ENCODE results near the gene SLC2A9. TPM values are rescaled to one million over a fixed set of nuclear protein-coding genes. Genes with fewer than 3 reads are reported as not detected.
"Not testable (repeated sequence)": the region's sequence is repeated elsewhere in the genome, so short reads cannot be mapped to it uniquely, and the experiment has no call there.

SLC2A9 gene
- total RNA-seq, 3 donors from 2014 or later, result 1.7 to 3.0 (median 2.6) TPM

- H3K4me1 Mint-ChIP-seq (ENCODE audit: low read depth); H3K4me3 Mint-ChIP-seq; ATAC-seq; H3K27me3 Mint-ChIP-seq (ENCODE audit: low read depth); DNase-seq; H3K36me3 Mint-ChIP-seq (ENCODE audit: insufficient read depth); H3K9me3 Mint-ChIP-seq: not testable (repeated sequence)
These were observed 39.4 kb downstream of the SLC2A9 start for GRCh38 chr4:9981899-9982298.

GRCh38 chr4:9980898-9981297 lies 40.4 kb downstream of the SLC2A9 start:
- DNase-seq (no peak), ATAC-seq (no peak)
- peaks cover 6% of the 10 kb centered on the region for H3K9me3 Mint-ChIP-seq
- peaks cover 8% of the 10 kb centered on the region for H3K36me3 Mint-ChIP-seq (ENCODE audit: insufficient read depth)
- no peaks in the 10 kb centered on the region for H3K27me3 Mint-ChIP-seq (ENCODE audit: low read depth)
- no peaks in the 10 kb centered on the region for H3K4me1 Mint-ChIP-seq (ENCODE audit: low read depth)
- no peak overlapping the region for H3K4me3 Mint-ChIP-seq

- Mint-ChIP-seq H3K36me3 (ENCODE audit: insufficient read depth) (peaks cover 5% of the 10 kb centered on the region), H3K27me3 (ENCODE audit: low read depth) (no peaks in the 10 kb centered on the region), H3K4me1 (ENCODE audit: low read depth) (no peaks in the 10 kb centered on the region), H3K9me3 (peaks cover 6% of the 10 kb centered on the region), H3K4me3 (no peak overlapping the region)
- DNase-seq (no peak), ATAC-seq (no peak)
These were observed 42.1 kb downstream of the SLC2A9 start for GRCh38 chr4:9979101-9979701.

- peaks cover 12% of the 10 kb centered on the region for H3K9me3 Mint-ChIP-seq
- peaks cover 5% of the 10 kb centered on the region for H3K36me3 Mint-ChIP-seq (ENCODE audit: insufficient read depth)
- no peak overlapping the region for H3K4me3 Mint-ChIP-seq
- no peaks in the 10 kb centered on the region for H3K27me3 Mint-ChIP-seq (ENCODE audit: low read depth)
- ATAC-seq, result no peak
- no peaks in the 10 kb centered on the region for H3K4me1 Mint-ChIP-seq (ENCODE audit: low read depth)
- DNase-seq, result no peak
These were observed 43.7 kb downstream of the SLC2A9 start for GRCh38 chr4:9977518-9978031.

- Mint-ChIP-seq H3K4me3 (no peak overlapping the region), H3K36me3 (ENCODE audit: insufficient read depth) (peaks cover 5% of the 10 kb centered on the region), H3K9me3 (peaks cover 12% of the 10 kb centered on the region), H3K27me3 (ENCODE audit: low read depth) (no peaks in the 10 kb centered on the region), H3K4me1 (ENCODE audit: low read depth) (no peaks in the 10 kb centered on the region)
- no peak for ATAC-seq
- DNase-seq, result no peak
These were observed 44.5 kb downstream of the SLC2A9 start for GRCh38 chr4:9976781-9977180.

GRCh38 chr4:9976293-9976692 lies 45.0 kb downstream of the SLC2A9 start:
- Mint-ChIP-seq H3K4me1 (ENCODE audit: low read depth) (no peaks in the 10 kb centered on the region), H3K9me3 (peaks cover 12% of the 10 kb centered on the region), H3K27me3 (ENCODE audit: low read depth) (no peaks in the 10 kb centered on the region), H3K36me3 (ENCODE audit: insufficient read depth) (peaks cover 5% of the 10 kb centered on the region), H3K4me3 (no peak overlapping the region)
- ATAC-seq, result no peak
- DNase-seq, result no peak

GRCh38 chr4:9971711-9972110 lies 49.6 kb downstream of the SLC2A9 start:
- Mint-ChIP-seq H3K36me3 (ENCODE audit: insufficient read depth) (peaks cover 7% of the 10 kb centered on the region), H3K9me3 (peaks cover 11% of the 10 kb centered on the region), H3K27me3 (ENCODE audit: low read depth) (no peaks in the 10 kb centered on the region), H3K4me1 (ENCODE audit: low read depth) (no peaks in the 10 kb centered on the region), H3K4me3 (no peak overlapping the region)
- DNase-seq (no peak), ATAC-seq (no peak)

GRCh38 chr4:9970399-9971011 lies 50.8 kb downstream of the SLC2A9 start:
- Mint-ChIP-seq H3K9me3 (peaks cover 11% of the 10 kb centered on the region), H3K36me3 (ENCODE audit: insufficient read depth) (peaks cover 7% of the 10 kb centered on the region), H3K4me3 (no peak overlapping the region), H3K27me3 (ENCODE audit: low read depth) (no peaks in the 10 kb centered on the region), H3K4me1 (ENCODE audit: low read depth) (no peaks in the 10 kb centered on the region)
- DNase-seq, result no peak
- ATAC-seq, result no peak

- H3K36me3 Mint-ChIP-seq (ENCODE audit: insufficient read depth), result peaks cover 7% of the 10 kb centered on the region
- ATAC-seq, result no peak
- no peaks in the 10 kb centered on the region for H3K4me1 Mint-ChIP-seq (ENCODE audit: low read depth)
These were observed 51.5 kb downstream of the SLC2A9 start for GRCh38 chr4:9969526-9970398.

GRCh38 chr4:9968472-9968871 lies 52.8 kb downstream of the SLC2A9 start:
- Mint-ChIP-seq H3K9me3 (peaks cover 11% of the 10 kb centered on the region), H3K27me3 (ENCODE audit: low read depth) (no peaks in the 10 kb centered on the region), H3K4me1 (ENCODE audit: low read depth) (no peaks in the 10 kb centered on the region), H3K4me3 (no peak overlapping the region), H3K36me3 (ENCODE audit: insufficient read depth) (peaks cover 7% of the 10 kb centered on the region)
- DNase-seq (no peak), ATAC-seq (no peak)

More at GRCh38 chr4:9969526-9970398, 51.5 kb downstream of the SLC2A9 start:
- peaks cover 11% of the 10 kb centered on the region for H3K9me3 Mint-ChIP-seq
- DNase-seq, result no peak
- no peaks in the 10 kb centered on the region for H3K27me3 Mint-ChIP-seq (ENCODE audit: low read depth)
- no peak overlapping the region for H3K4me3 Mint-ChIP-seq

GRCh38 chr4:9964879-9965278 lies 56.4 kb downstream of the SLC2A9 start:
- Mint-ChIP-seq H3K4me1 (ENCODE audit: low read depth) (no peaks in the 10 kb centered on the region), H3K36me3 (ENCODE audit: insufficient read depth) (peaks cover 2% of the 10 kb centered on the region), H3K4me3 (no peak overlapping the region), H3K9me3 (peaks cover 5% of the 10 kb centered on the region), H3K27me3 (ENCODE audit: low read depth) (no peaks in the 10 kb centered on the region)
- no peak for DNase-seq
- no peak for ATAC-seq

GRCh38 chr4:9963328-9963727 lies 58.0 kb downstream of the SLC2A9 start:
- Mint-ChIP-seq H3K9me3 (peaks cover 4% of the 10 kb centered on the region), H3K4me1 (ENCODE audit: low read depth) (no peaks in the 10 kb centered on the region), H3K27me3 (ENCODE audit: low read depth) (no peaks in the 10 kb centered on the region), H3K36me3 (ENCODE audit: insufficient read depth) (no peaks in the 10 kb centered on the region), H3K4me3 (no peak overlapping the region)
- ATAC-seq, result no peak
- no peak for DNase-seq

- Mint-ChIP-seq H3K9me3 (peaks cover 4% of the 10 kb centered on the region), H3K36me3 (ENCODE audit: insufficient read depth) (no peaks in the 10 kb centered on the region), H3K4me3 (no peak overlapping the region), H3K27me3 (ENCODE audit: low read depth) (no peaks in the 10 kb centered on the region), H3K4me1 (ENCODE audit: low read depth) (no peaks in the 10 kb centered on the region)
- DNase-seq (no peak), ATAC-seq (no peak)
These were observed 58.5 kb downstream of the SLC2A9 start for GRCh38 chr4:9962611-9963314.

GRCh38 chr4:9954468-9954867 lies 66.8 kb downstream of the SLC2A9 start:
- H3K4me3 Mint-ChIP-seq, result no peak overlapping the region
- H3K9me3 Mint-ChIP-seq, result peaks cover 4% of the 10 kb centered on the region
- no peaks in the 10 kb centered on the region for H3K27me3 Mint-ChIP-seq (ENCODE audit: low read depth)
- ATAC-seq, result no peak
- no peaks in the 10 kb centered on the region for H3K4me1 Mint-ChIP-seq (ENCODE audit: low read depth)
- H3K36me3 Mint-ChIP-seq (ENCODE audit: insufficient read depth), result no peaks in the 10 kb centered on the region
- DNase-seq, result no peak
